MM.1S (cell line): ENCODE measurements around the gene HHIPL1.

Source experiments
- DNase-seq: peaks from one replicate; pipeline ENCODE4 v3.0.0-alpha.2; 2015
- H2AFZ ChIP-seq: fragments of 300-600 bp; sonication (generic); 2 replicates; pipeline ENCODE4 v1.6.0; 2016; ENCODE audit warnings: antibody characterized with exemption, low read length
- H3F3A ChIP-seq: fragments of 300-600 bp; sonication (generic); 2 replicates; pipeline ENCODE4 v1.6.1; 2016; ENCODE audit warnings: mild to moderate bottlenecking, antibody characterized with exemption, low read length, moderate library complexity, mixed read lengths; ENCODE audit not compliant: insufficient read depth
- H3K27ac ChIP-seq: fragments of 300-600 bp; sonication (generic); 2 replicates; pipeline ENCODE4 v1.5.1; 2016; ENCODE audit warnings: mild to moderate bottlenecking, low read length
- H3K27me3 ChIP-seq: fragments of 300-600 bp; sonication (generic); replicated peaks from 2 replicates; pipeline ENCODE4 v1.6.0; 2016; ENCODE audit warnings: low read length; ENCODE audit not compliant: insufficient read depth
- H3K36me3 ChIP-seq: fragments of 300-600 bp; sonication (generic); replicated peaks from 2 replicates; pipeline ENCODE4 v1.6.1; 2016; ENCODE audit warnings: mild to moderate bottlenecking, low read length, mixed read lengths; ENCODE audit not compliant: insufficient read depth
- H3K4me1 ChIP-seq: fragments of 300-600 bp; sonication (generic); 2 replicates; pipeline ENCODE4 v1.6.1; 2016; ENCODE audit warnings: low read length, mixed read lengths
- H3K4me2 ChIP-seq: fragments of 300-600 bp; sonication (generic); 2 replicates; pipeline ENCODE4 v1.6.0; 2016; ENCODE audit warnings: low read depth, low read length
- H3K4me3 ChIP-seq: fragments of 300-600 bp; sonication (generic); 2 replicates; pipeline ENCODE4 v1.5.1; 2016; ENCODE audit warnings: low read length, mixed read lengths
- H3K79me2 ChIP-seq: fragments of 300-600 bp; sonication (generic); 2 replicates; pipeline ENCODE4 v1.6.1; 2016; ENCODE audit warnings: mixed run types, low read length, mixed read lengths
- H3K9ac ChIP-seq: fragments of 300-600 bp; sonication (generic); 2 replicates; pipeline ENCODE4 v1.6.1; 2016; ENCODE audit warnings: low read length, mixed read lengths
- H3K9me2 ChIP-seq: fragments of 300-600 bp; sonication (generic); replicated peaks from 2 replicates; pipeline ENCODE4 v1.6.1; 2016; ENCODE audit warnings: mild to moderate bottlenecking, low read length, mixed read lengths; ENCODE audit not compliant: insufficient read depth
- H3K9me3 ChIP-seq: fragments of 300-600 bp; sonication (generic); replicated peaks from 2 replicates; pipeline ENCODE4 v1.6.1; 2016; ENCODE audit warnings: mild to moderate bottlenecking, low read length, mixed read lengths; ENCODE audit not compliant: insufficient read depth
- H4K20me1 ChIP-seq: fragments of 300-600 bp; sonication (generic); 2 replicates; pipeline ENCODE4 v1.6.1; 2016; ENCODE audit warnings: mild to moderate bottlenecking, low read length, moderate library complexity, mixed read lengths; ENCODE audit not compliant: insufficient read depth
- EZH2 ChIP-seq: fragments of 300-600 bp; sonication (generic); optimal IDR thresholded peaks from 2 replicates; pipeline ENCODE3; 2017; ENCODE audit warnings: low read depth, mild to moderate bottlenecking, antibody characterized with exemption, low read length, mixed read lengths
- EZH2phosphoT487 ChIP-seq: fragments of 300-600 bp; sonication (generic); IDR thresholded peaks from 2 replicates; pipeline ENCODE4 v1.6.1; 2018; ENCODE audit warnings: antibody characterized with exemption, low read length
- TF ChIP-seq, protein P1 (sequence below): fragments of 300-600 bp; sonication (generic); IDR thresholded peaks from 2 replicates; pipeline ENCODE4 v1.5.1; 2016; ENCODE audit warnings: antibody characterized with exemption, low read length, mixed read lengths

The HHIPL1 gene

DNA sequence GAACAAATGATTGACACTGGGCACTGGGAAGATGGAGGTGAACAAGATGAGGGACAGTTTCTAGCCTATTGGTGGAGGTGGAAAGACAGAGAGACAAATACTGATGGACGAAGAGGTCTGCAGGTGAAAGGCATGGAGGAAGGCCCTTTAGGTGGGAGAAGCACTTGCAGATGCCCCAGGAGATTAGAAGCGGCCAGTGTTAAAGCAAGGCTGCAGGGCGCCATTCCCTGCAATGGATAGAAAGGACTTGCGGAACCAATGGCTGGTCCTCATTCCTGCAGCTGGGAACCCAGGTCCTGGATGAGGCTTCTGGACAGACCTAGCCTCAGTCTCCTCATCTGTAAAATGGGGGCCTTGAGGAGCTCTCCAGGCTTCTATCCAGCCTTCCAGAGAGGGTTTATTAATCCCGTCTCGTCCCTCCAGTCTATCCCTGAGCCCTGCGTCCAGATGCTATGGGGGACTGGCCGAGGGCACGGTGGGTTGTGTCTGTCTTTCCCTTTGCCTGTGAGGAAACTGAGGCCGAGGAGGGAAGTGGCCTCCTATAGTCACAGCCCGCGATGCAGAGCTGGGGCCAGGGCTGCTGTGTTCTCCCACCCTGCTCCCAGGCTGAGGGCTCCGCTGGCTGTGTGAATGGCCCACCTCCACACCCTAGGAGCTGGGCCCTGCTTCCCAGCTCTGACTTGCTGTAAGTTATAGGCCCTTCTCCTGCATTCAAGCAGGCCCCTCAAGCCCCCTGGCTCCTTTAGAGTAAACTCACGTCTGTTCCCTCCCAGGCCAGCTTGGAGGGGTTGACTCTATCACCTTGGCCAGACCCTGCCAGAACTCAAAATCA is 72.1 kb downstream of the HHIPL1 start:
- no peak overlapping the region for H2AFZ ChIP-seq
- H4K20me1 ChIP-seq, result no peaks in the 10 kb centered on the region
- no peak for DNase-seq
- H3K27ac ChIP-seq, result no peak overlapping the region
- no peaks in the 10 kb centered on the region for H3K9me3 ChIP-seq
- no peak overlapping the region for H3K9ac ChIP-seq
- no peaks in the 10 kb centered on the region for H3K79me2 ChIP-seq
- H3K9me2 ChIP-seq, result no peaks in the 10 kb centered on the region
- H3K27me3 ChIP-seq, result no peaks in the 10 kb centered on the region
- H3K4me3 ChIP-seq, result no peak overlapping the region
- H3K36me3 ChIP-seq, result no peaks in the 10 kb centered on the region
- H3K4me1 ChIP-seq, result no peaks in the 10 kb centered on the region
- TF ChIP-seq, protein P1, sequence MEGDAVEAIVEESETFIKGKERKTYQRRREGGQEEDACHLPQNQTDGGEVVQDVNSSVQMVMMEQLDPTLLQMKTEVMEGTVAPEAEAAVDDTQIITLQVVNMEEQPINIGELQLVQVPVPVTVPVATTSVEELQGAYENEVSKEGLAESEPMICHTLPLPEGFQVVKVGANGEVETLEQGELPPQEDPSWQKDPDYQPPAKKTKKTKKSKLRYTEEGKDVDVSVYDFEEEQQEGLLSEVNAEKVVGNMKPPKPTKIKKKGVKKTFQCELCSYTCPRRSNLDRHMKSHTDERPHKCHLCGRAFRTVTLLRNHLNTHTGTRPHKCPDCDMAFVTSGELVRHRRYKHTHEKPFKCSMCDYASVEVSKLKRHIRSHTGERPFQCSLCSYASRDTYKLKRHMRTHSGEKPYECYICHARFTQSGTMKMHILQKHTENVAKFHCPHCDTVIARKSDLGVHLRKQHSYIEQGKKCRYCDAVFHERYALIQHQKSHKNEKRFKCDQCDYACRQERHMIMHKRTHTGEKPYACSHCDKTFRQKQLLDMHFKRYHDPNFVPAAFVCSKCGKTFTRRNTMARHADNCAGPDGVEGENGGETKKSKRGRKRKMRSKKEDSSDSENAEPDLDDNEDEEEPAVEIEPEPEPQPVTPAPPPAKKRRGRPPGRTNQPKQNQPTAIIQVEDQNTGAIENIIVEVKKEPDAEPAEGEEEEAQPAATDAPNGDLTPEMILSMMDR, result no peak
- TF ChIP-seq EZH2phosphoT487, result no peak
- TF ChIP-seq EZH2, result no peak
- no peak overlapping the region for H3K4me2 ChIP-seq
- no peaks in the 10 kb centered on the region for H3F3A ChIP-seq

DNA sequence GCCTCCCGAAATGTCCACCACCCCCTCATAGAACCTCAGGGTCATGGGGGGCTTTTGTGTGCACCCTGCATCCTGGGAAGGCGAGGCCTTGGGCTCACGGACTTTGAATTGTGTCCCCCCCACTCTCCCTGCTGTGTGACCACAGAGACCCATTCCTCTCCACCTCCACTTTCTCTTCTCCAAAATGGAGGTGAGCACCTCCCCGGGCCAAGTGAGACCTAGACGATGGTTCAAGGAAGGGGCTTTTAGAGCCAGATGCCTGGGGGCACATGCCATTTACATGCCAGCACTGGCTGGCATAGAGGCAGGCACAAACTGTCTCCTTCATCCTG is 72.7 kb downstream of the HHIPL1 start:
- H3K79me2 ChIP-seq, result no peaks in the 10 kb centered on the region
- no peak overlapping the region for H3K27ac ChIP-seq
- TF ChIP-seq, protein P1, result no peak
- TF ChIP-seq EZH2, result no peak
- no peak for TF ChIP-seq EZH2phosphoT487
- H3K9me3 ChIP-seq, result no peaks in the 10 kb centered on the region
- no peaks in the 10 kb centered on the region for H3K9me2 ChIP-seq
- H3K27me3 ChIP-seq, result no peaks in the 10 kb centered on the region
- H3K9ac ChIP-seq, result no peak overlapping the region
- H4K20me1 ChIP-seq, result no peaks in the 10 kb centered on the region
- H3F3A ChIP-seq, result no peaks in the 10 kb centered on the region
- H3K4me3 ChIP-seq, result no peak overlapping the region
- H3K36me3 ChIP-seq, result no peaks in the 10 kb centered on the region
- no peaks in the 10 kb centered on the region for H3K4me1 ChIP-seq
- no peak for DNase-seq
- no peak overlapping the region for H2AFZ ChIP-seq
- no peak overlapping the region for H3K4me2 ChIP-seq

DNA sequence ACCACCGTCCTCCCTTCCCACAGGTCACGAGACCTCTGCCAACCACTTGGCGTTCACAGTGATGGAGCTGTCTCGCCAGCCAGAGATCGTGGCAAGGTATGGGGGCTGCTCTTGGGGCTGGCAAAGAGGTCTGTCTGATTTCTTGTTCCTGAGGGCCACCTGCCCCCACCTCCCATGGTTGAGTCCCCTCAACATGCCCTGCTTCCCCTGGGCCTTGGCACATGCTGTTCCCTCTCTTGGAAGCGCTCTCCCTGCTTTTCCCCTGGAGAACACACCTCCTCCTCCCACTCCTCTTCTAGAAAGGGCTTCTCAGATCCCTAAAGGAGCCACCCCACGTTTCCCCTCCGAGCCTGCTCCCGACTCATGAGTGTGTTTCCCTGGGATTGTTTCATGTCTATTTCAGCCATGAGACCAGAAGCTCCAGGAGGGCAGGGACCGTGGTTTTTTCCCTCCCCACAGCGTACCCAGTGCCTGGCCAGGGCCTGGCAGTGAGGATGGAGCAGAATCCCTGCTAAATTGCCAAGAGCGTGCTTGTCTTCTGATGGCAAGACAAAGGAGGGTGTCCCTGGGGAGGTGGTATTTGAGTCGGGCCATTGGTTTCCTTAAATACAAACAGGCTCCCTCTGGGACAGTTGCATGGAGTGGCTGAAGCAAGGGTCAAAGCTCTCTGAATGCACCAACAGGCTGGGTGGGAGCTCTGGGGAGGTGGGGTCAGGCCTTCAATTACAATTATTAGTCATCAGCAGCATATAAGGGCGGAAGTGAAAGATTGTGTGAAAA is 73.3 kb downstream of the HHIPL1 start:
- Histone ChIP-seq H3K79me2 (no peaks in the 10 kb centered on the region), H4K20me1 (no peaks in the 10 kb centered on the region), H3K27ac (no peak overlapping the region), H2AFZ (no peak overlapping the region), H3K4me1 (no peaks in the 10 kb centered on the region), H3K9me3 (no peaks in the 10 kb centered on the region), H3K4me3 (no peak overlapping the region), H3K9me2 (no peaks in the 10 kb centered on the region), H3F3A (no peaks in the 10 kb centered on the region), H3K27me3 (no peaks in the 10 kb centered on the region), H3K36me3 (no peaks in the 10 kb centered on the region), H3K4me2 (no peak overlapping the region), H3K9ac (no peak overlapping the region)
- no peak for DNase-seq
- TF ChIP-seq EZH2, result no peak
- no peak for TF ChIP-seq EZH2phosphoT487
- TF ChIP-seq, protein P1, result no peak
